AG10803 (cell line): ENCODE measurements around the gene WDR37.

Experiments used
- DNase-seq: peaks from one replicate; pipeline ENCODE4 v3.0.0; 2010; ENCODE audit warnings: low read depth
- H3K4me3 ChIP-seq: 2 replicates; pipeline ENCODE4 v1.5.1; 2011; ENCODE audit warnings: mild to moderate bottlenecking, low read length, control low read depth
- TF ChIP-seq, protein P1 (sequence below): conservative IDR thresholded peaks from 2 replicates; pipeline ENCODE4 v1.5.1; 2011; ENCODE audit warnings: mild to moderate bottlenecking, low read length, control low read depth, inconsistent platforms

The WDR37 gene

DNA sequence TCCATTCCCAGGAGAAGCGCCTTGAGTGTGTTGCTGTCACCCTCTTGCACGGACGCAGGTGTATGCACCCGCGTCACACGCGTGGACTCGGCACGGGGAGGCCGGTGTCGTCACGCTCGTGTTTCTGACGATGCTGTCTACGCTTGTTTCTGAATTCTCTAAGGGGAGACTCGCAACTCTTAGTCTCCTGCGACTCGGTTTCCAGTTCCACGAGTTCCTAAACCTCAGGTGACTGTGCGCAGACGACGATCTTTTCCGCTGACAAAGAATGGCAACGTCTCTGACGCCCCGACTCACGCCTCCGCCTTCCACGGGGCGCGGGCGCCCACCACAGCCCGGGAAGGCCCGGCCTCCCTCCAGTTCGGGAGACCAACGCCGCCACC is 7.8 kb upstream of the WDR37 start:
- DNase-seq: no peak
- TF ChIP-seq, protein P1, sequence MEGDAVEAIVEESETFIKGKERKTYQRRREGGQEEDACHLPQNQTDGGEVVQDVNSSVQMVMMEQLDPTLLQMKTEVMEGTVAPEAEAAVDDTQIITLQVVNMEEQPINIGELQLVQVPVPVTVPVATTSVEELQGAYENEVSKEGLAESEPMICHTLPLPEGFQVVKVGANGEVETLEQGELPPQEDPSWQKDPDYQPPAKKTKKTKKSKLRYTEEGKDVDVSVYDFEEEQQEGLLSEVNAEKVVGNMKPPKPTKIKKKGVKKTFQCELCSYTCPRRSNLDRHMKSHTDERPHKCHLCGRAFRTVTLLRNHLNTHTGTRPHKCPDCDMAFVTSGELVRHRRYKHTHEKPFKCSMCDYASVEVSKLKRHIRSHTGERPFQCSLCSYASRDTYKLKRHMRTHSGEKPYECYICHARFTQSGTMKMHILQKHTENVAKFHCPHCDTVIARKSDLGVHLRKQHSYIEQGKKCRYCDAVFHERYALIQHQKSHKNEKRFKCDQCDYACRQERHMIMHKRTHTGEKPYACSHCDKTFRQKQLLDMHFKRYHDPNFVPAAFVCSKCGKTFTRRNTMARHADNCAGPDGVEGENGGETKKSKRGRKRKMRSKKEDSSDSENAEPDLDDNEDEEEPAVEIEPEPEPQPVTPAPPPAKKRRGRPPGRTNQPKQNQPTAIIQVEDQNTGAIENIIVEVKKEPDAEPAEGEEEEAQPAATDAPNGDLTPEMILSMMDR: no peak

GRCh38 chr10:1048732-1049424 is 7.3 kb upstream of the WDR37 start, which contains the start of gene IDI1:
Gene IDI1 (minus strand): TSS chr10:1049119. CDS start chr10:1049003, 116 bp downstream.
- peak; percentile 99 for DNase-seq
- TF ChIP-seq, protein P1: no peak

More for the DNA sequence above, 7.8 kb upstream of the WDR37 start:
- peak overlapping the region; percentile 92 for H3K4me3 ChIP-seq

DNA sequence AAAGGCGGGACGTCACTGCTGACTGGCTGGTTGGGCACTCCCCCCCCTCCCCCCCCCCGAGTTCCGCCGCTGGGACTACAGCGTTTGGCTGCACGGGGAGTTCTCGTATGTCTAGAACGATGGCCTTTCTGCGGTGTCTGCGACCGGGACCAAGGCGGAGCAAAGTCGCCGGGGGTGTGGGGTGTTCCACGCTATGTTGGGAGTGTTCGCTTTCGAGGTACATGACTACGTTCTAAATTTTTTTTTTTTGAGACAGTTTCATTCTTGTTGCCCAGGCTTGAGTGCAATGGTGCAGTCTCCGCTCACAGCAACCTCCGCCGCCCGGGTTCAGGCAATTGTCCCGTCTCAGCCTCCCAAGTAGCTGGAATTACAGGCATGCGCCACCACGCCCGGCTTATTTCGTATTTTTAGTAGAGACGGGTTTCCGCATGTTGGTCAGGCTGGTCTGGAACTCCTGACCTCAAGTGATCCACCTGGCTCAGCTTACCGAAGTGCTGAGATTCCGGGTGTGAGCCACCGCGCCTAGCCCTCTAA is 6.7 kb upstream of the WDR37 start:
- TF ChIP-seq, protein P1: no peak
- H3K4me3 ChIP-seq: peak overlapping the region; percentile 92
- no peak for DNase-seq

More at GRCh38 chr10:1048732-1049424, 7.3 kb upstream of the WDR37 start, which contains the start of gene IDI1:
- peak within 1 kb of the TSS; percentile 92 for H3K4me3 ChIP-seq

DNA sequence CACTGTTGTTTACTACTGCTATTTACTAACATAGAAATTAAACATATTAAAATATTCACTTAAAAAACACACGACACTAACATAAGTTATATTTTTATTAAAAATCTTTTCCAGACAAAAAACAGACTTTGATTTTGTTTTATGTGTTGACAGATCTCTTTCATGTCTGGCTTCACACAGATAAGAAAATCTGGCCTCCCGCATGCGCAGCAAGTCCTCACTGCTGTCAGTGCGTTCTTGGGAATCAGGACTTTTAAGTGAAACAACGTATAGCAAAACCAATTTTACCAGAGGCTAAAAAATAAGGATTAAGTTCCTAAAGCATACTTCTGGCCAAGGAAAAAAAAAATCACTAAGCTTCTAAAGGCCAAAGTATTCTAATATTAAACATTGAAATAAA is 6.0 kb upstream of the WDR37 start:
- peak overlapping the region; percentile 92 for H3K4me3 ChIP-seq
- no peak for DNase-seq
- TF ChIP-seq, protein P1: no peak

GRCh38 chr10:1050554-1050953 is 5.6 kb upstream of the WDR37 start:
- H3K4me3 ChIP-seq: peak overlapping the region; percentile 92
- no peak for DNase-seq
- TF ChIP-seq, protein P1: no peak

DNA sequence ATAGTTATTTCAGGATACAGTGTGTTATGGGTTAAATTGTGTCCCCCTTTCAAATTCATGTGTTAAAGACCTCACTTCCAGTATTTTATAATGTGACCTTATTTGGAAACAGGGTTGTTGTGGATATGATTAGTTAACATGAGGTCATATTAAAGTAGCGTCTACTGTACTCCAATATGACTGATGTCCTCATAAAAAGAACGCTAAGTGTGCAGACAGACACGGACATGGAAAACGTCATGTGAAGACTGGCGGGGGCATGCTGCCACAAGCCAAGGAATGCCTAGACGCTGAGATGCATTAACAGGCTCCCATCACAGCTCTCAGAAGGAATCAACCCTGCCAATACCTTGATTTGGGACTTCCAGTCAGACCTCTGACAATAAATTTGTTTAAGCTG is 1.5 kb upstream of the WDR37 start:
- TF ChIP-seq, protein P1: no peak
- H3K4me3 ChIP-seq: peak overlapping the region; percentile 6; the same call in 1 of the 2 replicates
- no peak for DNase-seq

- no peak for DNase-seq
- H3K4me3 ChIP-seq: peak overlapping the region; percentile 96
- TF ChIP-seq, protein P1: no peak
These were observed 997 bp downstream of the WDR37 start for GRCh38 chr10:1057106-1057657.
